ENCODE results near the gene CLEC2D.

The CLEC2D gene

GRCh38 chr12:9718968-9719367, 49.5 kb downstream of the CLEC2D start:
- no peak for TF ChIP-seq CREB1 (IDR thresholded peaks at IDR 0.05; ENCODE audit: low read depth)
- TF ChIP-seq YY1 (IDR thresholded peaks at IDR 0.05; ENCODE audit: low read depth) = no peak
- TF ChIP-seq EGR1 (IDR thresholded peaks at IDR 0.05) = no peak
- no peak for TF ChIP-seq USF1 (IDR thresholded peaks at IDR 0.05)
- TF ChIP-seq NFIC (IDR thresholded peaks at IDR 0.05) = no peak
- no peak for TF ChIP-seq ZBTB7A (IDR thresholded peaks at IDR 0.05; ENCODE audit: low read depth)

- TF ChIP-seq EP300 (IDR thresholded peaks at IDR 0.05; ENCODE audit: borderline replicate concordance) (no peak), CEBPB (IDR thresholded peaks at IDR 0.05) (no peak), REST (IDR thresholded peaks at IDR 0.05; ENCODE audit: low read depth) (no peak), CREB1 (IDR thresholded peaks at IDR 0.05; ENCODE audit: low read depth) (no peak), USF1 (IDR thresholded peaks at IDR 0.05) (no peak), RAD21 (IDR thresholded peaks at IDR 0.05; ENCODE audit: low read depth) (no peak), TAF1 (IDR thresholded peaks at IDR 0.05; ENCODE audit: low read depth) (no peak), EGR1 (IDR thresholded peaks at IDR 0.05) (no peak), NFIC (IDR thresholded peaks at IDR 0.05) (no peak), ZBTB7A (IDR thresholded peaks at IDR 0.05; ENCODE audit: low read depth) (no peak), TEAD4 (IDR thresholded peaks at IDR 0.05) (no peak), TCF12 (IDR thresholded peaks at IDR 0.05; ENCODE audit: low read depth) (no peak), YY1 (IDR thresholded peaks at IDR 0.05; ENCODE audit: low read depth) (no peak), FOXM1 (IDR thresholded peaks at IDR 0.05; ENCODE audit: borderline replicate concordance, low read depth) (no peak)
- TF ChIP-seq, protein P1, sequence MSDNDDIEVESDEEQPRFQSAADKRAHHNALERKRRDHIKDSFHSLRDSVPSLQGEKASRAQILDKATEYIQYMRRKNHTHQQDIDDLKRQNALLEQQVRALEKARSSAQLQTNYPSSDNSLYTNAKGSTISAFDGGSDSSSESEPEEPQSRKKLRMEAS (IDR thresholded peaks at IDR 0.05) = no peak
These were observed 50.3 kb downstream of the CLEC2D start for GRCh38 chr12:9719790-9720189.

DNA sequence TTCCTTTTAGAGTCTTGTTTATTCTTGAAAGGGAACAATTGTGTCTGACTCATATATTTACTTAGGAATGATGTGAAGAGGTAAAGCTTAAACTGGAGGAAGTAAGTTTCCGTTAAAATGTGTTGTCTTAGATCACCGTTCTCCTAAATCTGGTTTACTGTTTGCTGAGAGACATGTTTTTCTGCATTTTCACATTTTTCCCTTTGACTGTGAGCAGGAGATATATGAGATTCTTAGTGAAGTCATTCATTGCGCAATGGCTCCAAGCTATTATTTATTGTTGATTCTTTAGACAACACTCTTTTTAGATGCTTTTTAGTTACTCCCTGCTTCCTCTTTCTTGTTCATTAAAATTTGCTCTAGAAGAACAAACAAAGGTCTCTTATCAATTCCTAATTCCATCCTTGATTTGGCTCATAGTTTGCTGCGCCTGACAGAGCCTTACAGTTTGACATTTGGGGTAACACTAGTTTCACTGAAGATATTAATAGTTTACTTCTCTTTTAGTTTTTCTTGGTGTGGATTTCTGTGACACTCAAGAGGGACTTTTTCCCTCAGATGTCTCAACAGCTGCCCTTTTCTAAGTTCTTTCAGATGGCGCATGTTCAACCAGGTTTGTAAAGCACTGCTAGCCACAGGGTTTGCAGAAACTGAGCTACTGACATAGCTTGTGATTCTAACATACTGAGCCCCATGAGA, 52.0 kb downstream of the CLEC2D start:
- TF ChIP-seq CEBPB (IDR thresholded peaks at IDR 0.05) (peak; percentile 98), REST (IDR thresholded peaks at IDR 0.05; ENCODE audit: low read depth) (no peak)

- TF ChIP-seq YY1 (IDR thresholded peaks at IDR 0.05; ENCODE audit: low read depth) (no peak), EP300 (IDR thresholded peaks at IDR 0.05; ENCODE audit: borderline replicate concordance) (no peak), RAD21 (IDR thresholded peaks at IDR 0.05; ENCODE audit: low read depth) (no peak), CEBPB (IDR thresholded peaks at IDR 0.05) (no peak), TCF12 (IDR thresholded peaks at IDR 0.05; ENCODE audit: low read depth) (no peak)
These were observed 54.5 kb downstream of the CLEC2D start for GRCh38 chr12:9724023-9724422.

GRCh38 chr12:9725213-9725870, 55.8 kb downstream of the CLEC2D start:
- TF ChIP-seq USF1 (IDR thresholded peaks at IDR 0.05) = no peak
- TF ChIP-seq TEAD4 (IDR thresholded peaks at IDR 0.05) = no peak
- TF ChIP-seq CEBPB (IDR thresholded peaks at IDR 0.05) = no peak
- no peak for TF ChIP-seq RAD21 (IDR thresholded peaks at IDR 0.05; ENCODE audit: low read depth)
- TF ChIP-seq EP300 (IDR thresholded peaks at IDR 0.05; ENCODE audit: borderline replicate concordance) = no peak
- TF ChIP-seq TCF12 (IDR thresholded peaks at IDR 0.05; ENCODE audit: low read depth) = no peak
- no peak for TF ChIP-seq YY1 (IDR thresholded peaks at IDR 0.05; ENCODE audit: low read depth)
- no peak for TF ChIP-seq REST (IDR thresholded peaks at IDR 0.05; ENCODE audit: low read depth)
- TF ChIP-seq, protein P1 (IDR thresholded peaks at IDR 0.05) = no peak
- TF ChIP-seq FOXM1 (IDR thresholded peaks at IDR 0.05; ENCODE audit: borderline replicate concordance, low read depth) = no peak
- TF ChIP-seq EGR1 (IDR thresholded peaks at IDR 0.05) = no peak
- no peak for TF ChIP-seq NFIC (IDR thresholded peaks at IDR 0.05)
- TF ChIP-seq TAF1 (IDR thresholded peaks at IDR 0.05; ENCODE audit: low read depth) = no peak
- TF ChIP-seq CREB1 (IDR thresholded peaks at IDR 0.05; ENCODE audit: low read depth) = no peak
- no peak for TF ChIP-seq ZBTB7A (IDR thresholded peaks at IDR 0.05; ENCODE audit: low read depth)
